ENCODE measurements around the gene ITM2C. TPM values are rescaled to one million over a fixed set of nuclear protein-coding genes. Genes with fewer than 3 reads are reported as not detected.

The ITM2C gene
- total and polyA plus RNA-seq, 2 of the 13 experiments (the other 11 are each of a cell fraction or from before 2014, with no cell fraction given) = 70.5 to 270 TPM

GRCh38 chr2:230849633-230850357 is 14.9 kb upstream of the ITM2C start (continued):
- no peak for TF ChIP-seq FOXP1 (IDR thresholded peaks at IDR 0.05)
- no peak for TF ChIP-seq FOXP1 (CRISPR knock-in tag; IDR thresholded peaks at IDR 0.05)
- TF ChIP-seq AHR (CRISPR knock-in tag; IDR thresholded peaks at IDR 0.05) = 0 out of 2 replicates have a peak, but pooled peaks have one; percentile 65
- no peak for TF ChIP-seq ZC3H13 (CRISPR knock-in tag; IDR thresholded peaks at IDR 0.05)
- TF ChIP-seq ZNF280B (CRISPR knock-in tag; IDR thresholded peaks at IDR 0.05; ENCODE audit: borderline replicate concordance) = 0 out of 2 replicates have a peak, but pooled peaks have one; percentile 46
- no peak for TF ChIP-seq ZNF281 (CRISPR knock-in tag; IDR thresholded peaks at IDR 0.05; ENCODE audit: borderline replicate concordance)
- no peak for TF ChIP-seq ADNP (CRISPR knock-in tag; IDR thresholded peaks at IDR 0.05)
- no peak for TF ChIP-seq HOXD1 (CRISPR knock-in tag; IDR thresholded peaks at IDR 0.05)
- TF ChIP-seq ZNF598 (CRISPR knock-in tag; IDR thresholded peaks at IDR 0.05; ENCODE audit: borderline replicate concordance) = no peak
- TF ChIP-seq IRX3 (CRISPR knock-in tag; IDR thresholded peaks at IDR 0.05; ENCODE audit: borderline replicate concordance, low read depth) = 0 out of 2 replicates have a peak, but pooled peaks have one; percentile 30
- TF ChIP-seq THAP11 (CRISPR knock-in tag; IDR thresholded peaks at IDR 0.05) = no peak
- TF ChIP-seq ELF3 (CRISPR knock-in tag; IDR thresholded peaks at IDR 0.05) = no peak
- TF ChIP-seq TFAP4 (IDR thresholded peaks at IDR 0.05; ENCODE audit: borderline replicate concordance, low read depth) = no peak
- peak; percentile 64 for TF ChIP-seq ATF7 (IDR thresholded peaks at IDR 0.05)
- TF ChIP-seq ATF7 (CRISPR knock-in tag; IDR thresholded peaks at IDR 0.05) = no peak
- TF ChIP-seq ZNF547 (CRISPR knock-in tag; IDR thresholded peaks at IDR 0.05) = peak; percentile 25; the same call in 1 of the 2 replicates
- TF ChIP-seq ATF4 (CRISPR knock-in tag; IDR thresholded peaks at IDR 0.05) = no peak
- TF ChIP-seq KDM2A (CRISPR knock-in tag; IDR thresholded peaks at IDR 0.05; ENCODE audit: borderline replicate concordance, low read depth) = peak; percentile 45; the same call in 1 of the 2 replicates
- TF ChIP-seq ZNF17 (CRISPR knock-in tag; IDR thresholded peaks at IDR 0.05) = no peak
- no peak for TF ChIP-seq SIX1 (CRISPR knock-in tag; IDR thresholded peaks at IDR 0.05; ENCODE audit: borderline replicate concordance)
